Measurements from ENCODE around the gene R3HDM2. TPM values are rescaled to one million over a fixed set of nuclear protein-coding genes. Genes with fewer than 3 reads are reported as not detected.
"Not testable (repeated sequence)": the region's sequence is repeated elsewhere in the genome, so short reads cannot be mapped to it uniquely, and the experiment has no call there.

R3HDM2 gene
- total RNA-seq, 1 experiment from 2014 or later = 24.4 TPM

DNA sequence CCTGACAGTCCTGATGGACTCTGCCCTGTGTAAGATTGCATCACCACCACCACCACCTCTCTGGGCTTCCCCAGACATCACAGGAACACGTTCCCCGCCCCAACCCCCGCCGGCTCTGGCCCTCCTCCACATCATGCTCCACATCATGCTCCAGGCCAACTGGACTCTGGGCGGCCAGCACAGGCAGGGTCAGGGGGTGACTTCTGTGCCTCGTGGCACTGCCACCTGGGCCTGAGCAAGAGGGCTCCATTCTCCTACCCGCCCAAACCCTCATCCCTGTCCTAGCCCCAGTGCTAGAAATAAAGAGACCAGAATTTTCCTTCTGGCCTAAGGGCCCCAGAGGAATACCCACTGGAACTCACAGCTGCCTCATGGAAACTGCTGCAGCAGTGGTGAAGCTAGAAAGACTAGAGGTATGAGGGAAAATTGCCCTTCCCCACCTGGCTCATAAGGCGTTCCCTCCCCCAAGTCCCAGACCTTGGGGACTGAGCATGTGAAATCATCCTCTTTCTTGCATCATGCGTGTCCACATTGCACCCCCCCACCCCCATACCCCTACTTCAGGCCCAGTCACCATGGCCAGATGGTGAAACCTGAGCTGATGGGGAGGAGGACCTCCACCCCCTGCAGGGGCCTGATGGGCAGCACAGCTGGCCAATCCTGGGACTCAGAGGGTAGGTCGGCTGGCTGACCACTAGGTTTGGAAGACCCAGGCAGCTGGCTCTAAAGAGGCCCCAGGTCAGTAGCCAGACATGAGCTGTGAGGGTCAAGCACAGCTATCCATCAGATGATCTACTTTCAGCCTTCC, 23.9 kb upstream of the R3HDM2 start, which contains the start of gene INHBE:
INHBE (plus strand) TSS at position 742 of the 808 bp plus-strand sequence. CDS start 230 bp downstream, outside the sequence.
- DNase-seq (ENCODE audit: extremely low read depth, low read depth) = peak; percentile 42

DNA sequence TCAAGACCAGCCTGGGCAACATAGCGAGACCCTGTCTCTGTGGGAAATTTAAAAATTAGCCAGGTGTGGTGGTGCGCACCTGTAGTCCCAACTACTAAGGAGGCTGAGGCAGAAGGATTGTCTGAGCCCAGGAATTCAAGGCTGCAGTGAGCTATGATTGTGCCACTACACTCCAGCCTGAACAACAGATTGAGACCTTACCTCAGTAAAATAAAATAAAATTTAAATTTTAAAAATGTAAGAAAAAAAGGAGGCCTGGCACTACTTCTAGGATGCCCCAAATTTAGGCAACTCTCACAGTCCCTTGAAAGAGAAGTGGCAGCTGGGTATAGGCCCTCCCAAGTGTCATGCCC, 23.3 kb upstream of the R3HDM2 start:
- DNase-seq (ENCODE audit: extremely low read depth, low read depth) = no peak

DNA sequence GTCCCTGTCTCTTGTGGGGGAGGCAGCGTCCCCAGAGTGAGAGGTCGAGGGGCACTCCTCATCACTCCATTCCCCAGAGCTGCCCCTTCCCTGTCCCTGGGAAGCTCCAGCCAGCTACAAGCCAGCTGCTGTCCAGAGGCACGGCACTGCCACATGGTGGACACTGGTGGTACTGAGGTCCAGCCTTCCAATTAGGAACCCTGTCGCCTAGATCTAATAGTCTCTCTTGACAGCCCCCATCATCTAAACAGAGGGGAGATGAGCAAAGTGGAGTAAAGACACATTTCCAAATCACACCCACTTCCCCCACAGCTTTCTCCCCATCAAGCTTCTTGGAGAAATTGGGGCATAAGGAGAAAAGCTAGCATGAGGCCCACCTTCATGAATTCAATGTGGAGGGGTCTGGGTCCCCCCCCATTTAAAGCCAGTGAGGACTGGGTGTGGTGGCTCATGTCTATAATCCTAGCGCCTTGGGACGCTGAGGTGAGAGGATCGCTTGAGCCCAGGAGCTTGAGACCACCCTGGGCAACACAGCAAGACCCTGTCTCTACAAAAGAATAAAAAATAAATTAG, 22.2 kb upstream of the R3HDM2 start:
- peak; percentile 78 for DNase-seq (ENCODE audit: extremely low read depth, low read depth)

DNA sequence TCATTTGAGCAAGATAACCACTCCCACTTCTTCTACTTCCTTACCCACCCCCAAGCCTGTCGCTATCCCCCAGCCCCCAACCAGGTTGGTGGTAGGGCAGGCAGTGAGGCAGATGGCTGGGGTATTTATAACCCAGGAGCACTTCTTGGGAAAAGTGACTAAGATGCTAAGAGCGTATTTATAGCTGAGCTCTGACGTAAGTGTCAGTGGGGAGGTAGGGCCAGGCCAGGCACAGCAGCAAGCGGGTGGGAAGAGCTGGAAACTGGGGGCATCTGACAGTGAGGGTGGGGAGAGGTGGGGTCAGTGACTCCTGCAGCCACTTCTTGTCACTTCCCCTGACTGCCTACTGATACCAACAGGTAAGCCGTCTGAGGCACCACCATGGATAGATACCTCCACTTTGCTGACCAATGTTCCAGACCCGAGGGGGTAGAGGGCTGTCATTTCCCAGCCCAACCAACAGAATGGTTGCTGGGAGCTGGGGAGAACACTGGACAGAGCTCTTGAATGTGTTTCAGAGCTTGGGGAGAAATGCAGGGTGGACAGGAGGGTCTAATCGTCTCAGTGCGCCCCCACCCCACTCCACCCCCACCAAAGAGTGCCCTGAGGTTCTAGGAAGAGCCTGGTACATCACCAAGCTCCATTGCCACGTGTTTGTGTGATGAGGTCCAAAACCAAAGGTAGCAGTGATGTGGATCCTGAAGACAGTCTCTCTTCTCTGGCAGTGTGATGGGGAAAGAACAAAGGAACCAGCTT, 21.5 kb upstream of the R3HDM2 start:
- DNase-seq (ENCODE audit: extremely low read depth, low read depth) = no peak

DNA sequence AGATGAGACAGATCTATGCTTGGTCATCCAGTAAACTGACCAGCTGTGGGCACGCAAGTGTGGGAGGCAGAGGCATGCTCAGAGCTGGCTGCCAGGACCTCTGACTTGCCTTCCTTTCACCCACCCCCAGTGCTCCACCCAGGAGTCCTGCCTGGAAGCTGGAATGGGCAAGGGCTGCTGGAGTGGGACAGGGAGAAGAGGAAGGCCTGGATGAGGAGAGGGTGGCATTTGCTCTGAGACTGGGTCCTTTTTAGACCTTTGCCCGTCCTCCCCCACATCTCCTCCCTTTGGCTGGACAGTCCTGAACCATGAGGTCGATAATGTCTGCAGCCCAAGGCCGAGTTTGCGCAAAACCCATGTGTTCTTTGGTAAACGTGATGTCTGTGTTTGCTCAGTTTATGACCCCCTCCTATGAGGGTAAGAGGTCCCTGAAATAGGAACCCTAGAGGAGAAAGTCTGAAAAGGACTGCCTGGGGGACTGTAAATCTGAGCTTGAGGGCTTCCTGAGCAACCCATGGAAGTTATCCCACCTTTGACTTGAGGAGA, 20.5 kb upstream of the R3HDM2 start:
- no peak for DNase-seq (ENCODE audit: extremely low read depth, low read depth)

DNA sequence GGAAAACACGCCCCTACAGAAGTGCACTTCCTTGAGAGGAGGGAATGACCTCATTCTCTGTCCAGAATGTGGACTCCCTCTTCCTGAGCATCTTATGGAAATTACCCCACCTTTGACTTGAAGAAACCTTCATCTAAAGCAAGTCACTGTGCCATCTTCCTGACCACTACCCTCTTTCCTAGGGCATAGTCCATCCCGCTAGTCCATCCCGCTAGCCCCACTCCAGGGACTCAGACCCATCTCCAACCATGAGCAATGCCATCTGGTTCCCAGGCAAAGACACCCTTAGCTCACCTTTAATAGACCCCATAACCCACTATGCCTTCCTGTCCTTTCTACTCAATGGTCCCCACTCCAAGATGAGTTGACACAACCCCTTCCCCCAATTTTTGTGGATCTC, 19.2 kb upstream of the R3HDM2 start:
- DNase-seq (ENCODE audit: extremely low read depth, low read depth) = no peak

DNA sequence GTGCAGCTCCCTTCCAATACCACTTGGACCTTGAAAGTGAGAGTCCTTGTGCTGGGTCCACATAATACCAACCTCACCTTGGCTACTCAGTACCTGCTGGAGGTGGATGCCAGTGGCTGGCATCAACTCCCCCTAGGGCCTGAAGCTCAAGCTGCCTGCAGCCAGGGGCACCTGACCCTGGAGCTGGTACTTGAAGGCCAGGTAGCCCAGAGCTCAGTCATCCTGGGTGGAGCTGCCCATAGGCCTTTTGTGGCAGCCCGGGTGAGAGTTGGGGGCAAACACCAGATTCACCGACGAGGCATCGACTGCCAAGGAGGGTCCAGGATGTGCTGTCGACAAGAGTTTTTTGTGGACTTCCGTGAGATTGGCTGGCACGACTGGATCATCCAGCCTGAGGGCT, 18.5 kb upstream of the R3HDM2 start:
- no peak for DNase-seq (ENCODE audit: extremely low read depth, low read depth)

DNA sequence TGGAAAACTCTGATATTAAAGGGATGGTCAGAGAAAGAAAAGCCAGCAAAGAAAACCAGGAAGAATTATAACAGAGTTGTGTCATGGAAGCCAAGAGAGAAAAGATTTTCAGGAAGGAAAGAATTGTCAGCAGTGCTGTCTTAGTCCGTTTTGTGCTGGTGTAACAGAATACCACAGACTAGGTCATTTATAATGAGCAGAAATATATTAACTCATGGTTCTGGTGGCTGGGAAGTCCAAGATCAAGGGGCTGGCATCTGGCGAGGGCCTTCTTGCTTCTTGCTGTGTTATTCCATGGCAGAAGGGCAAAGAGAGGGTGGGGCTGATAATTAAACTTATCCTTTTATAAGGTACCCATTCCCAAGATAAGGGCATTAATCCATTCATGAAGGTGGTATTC, 17.8 kb upstream of the R3HDM2 start:
- DNase-seq (ENCODE audit: extremely low read depth, low read depth) = no peak

DNA sequence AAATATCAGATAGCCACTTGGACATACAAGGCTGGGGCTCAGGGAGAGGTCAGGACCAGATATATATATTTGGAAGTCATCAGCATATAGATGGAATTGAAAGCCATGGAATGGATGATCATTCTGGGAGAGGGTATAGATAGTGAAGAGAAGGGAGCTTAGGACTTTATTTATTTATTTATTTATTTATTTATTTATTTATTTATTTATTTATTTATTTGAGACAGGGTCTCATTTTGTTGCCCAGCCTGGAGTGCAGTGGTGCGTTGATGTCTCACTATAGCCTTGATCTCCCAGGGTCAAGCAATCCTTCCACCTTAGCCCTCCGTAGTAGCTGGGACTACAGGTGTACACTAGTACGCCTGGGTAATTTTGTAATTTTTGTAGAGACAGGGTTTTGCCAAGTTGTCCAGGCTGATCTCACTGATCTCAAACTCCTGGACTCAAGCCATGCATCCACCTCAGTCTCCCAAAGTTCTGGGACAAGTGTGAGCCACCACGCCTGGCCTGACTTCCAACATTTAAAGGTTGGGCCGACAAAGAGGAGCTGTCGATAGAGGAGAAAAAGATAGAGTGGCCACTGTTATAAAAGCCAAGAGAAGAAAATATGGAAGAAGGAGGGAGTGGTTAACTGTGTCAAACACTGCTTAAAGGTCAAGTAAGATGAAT, 15.6 kb upstream of the R3HDM2 start:
- DNase-seq (ENCODE audit: extremely low read depth, low read depth) = no peak

DNA sequence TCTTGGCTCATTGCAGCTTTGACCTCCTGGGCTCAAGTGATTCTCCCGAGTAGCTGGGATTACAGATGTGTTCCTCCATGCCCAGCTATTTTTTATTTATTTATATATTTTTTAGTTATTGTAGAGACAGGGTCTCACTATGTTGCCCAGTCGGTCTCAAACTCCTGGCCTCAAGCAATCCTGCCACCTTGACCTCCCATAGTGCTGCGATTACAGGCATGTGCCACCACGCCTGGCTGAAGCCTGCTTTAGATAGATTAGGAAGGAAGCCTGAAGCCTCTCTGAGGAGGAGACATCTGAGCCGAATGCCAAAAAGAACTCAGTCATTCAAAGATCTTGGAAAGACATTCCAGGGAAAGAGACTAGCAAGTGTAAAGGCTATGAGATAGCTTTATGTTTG, 13.9 kb upstream of the R3HDM2 start:
- no peak for DNase-seq (ENCODE audit: extremely low read depth, low read depth)

DNA sequence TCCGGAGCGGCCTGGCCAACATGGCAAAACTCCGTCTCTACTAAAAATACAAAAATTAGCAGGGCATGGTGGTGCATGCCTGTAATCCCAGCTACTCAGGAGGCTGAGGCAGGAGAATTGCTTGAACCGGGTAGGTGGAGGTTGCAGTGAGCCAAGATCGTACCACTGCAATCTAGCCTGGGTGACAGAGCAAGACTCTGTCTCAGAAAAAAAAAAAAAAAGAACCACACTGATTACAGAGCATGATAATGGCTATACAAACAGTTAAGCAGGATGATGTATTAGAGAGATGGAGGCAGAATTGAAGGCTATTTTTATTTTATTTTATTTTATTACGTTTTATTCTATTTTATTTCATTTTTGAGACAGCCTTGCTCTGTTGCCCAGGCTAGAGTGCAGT, 13.5 kb upstream of the R3HDM2 start:
- not testable (repeated sequence) for DNase-seq (ENCODE audit: extremely low read depth, low read depth)

DNA sequence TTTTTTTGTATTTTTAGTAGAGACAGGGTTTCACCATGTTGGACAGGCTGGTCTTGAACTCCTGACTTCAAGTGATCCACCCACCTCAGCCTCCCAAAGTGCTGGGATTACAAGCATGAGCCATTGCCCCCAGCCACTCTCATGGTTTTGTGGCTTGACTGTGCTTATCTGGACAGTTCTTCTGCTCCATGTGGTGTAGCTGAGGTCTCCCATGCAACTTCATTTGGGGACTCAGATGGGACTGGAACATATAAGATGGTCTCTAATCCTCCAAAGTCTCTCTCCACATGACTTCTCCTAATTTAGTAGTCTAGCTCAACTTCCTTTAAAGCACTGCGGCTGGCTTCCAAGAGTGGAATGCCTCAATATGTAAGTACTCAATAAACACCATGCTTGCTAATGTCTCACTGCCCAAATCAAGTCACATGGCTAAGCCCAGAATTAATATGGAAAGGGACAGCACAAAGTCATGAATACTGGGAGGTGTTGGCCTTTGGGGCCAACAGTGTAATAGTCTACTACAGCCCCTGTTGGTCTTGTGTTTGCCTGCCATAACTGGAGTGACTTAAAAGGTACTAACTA, 11.1 kb upstream of the R3HDM2 start:
- DNase-seq (ENCODE audit: extremely low read depth, low read depth) = no peak

DNA sequence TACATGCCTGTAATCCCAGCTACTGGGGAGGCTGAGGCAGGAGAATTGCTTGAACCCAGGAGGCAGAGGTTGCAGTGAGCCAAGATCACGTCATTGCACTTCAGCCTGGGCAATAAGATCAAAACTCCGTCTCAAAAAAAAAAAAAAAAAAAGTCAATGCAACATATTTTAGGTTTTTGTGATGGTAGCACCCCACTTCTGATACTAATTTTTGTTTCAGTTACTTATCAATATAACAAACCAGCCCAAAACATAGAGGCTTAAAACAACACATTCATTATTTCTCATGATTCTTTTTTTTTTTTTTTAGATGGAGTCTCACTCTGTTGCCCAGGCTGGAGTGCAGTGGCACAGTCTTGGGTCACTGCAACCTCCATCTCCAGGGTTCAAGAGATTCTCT, 10.6 kb upstream of the R3HDM2 start:
- DNase-seq (ENCODE audit: extremely low read depth, low read depth) = not testable (repeated sequence)

DNA sequence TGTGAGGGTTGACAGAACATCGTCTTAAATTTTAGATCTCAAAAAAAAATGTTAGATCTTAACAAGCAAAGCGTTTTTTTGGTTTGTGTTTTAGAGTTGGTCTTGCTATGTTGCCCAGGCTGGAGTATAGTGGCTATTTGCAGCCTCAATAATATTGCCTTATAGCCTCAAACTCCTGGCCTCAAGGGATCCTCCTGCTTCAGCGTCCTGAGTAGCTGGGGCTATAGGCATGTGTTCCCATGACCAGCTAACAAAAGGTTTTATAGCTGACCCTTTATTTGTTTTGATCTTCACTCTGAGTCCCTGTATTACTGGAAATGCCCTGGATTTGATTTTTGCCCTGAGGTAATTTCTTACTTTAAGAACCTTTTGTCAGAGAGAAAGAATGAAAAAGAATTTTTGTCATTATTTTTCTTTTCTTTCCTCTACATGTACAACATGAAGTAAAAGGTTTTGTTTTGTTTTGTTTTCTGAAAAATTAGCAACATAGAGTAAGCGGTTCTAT, 9.0 kb upstream of the R3HDM2 start:
- no peak for DNase-seq (ENCODE audit: extremely low read depth, low read depth)

DNA sequence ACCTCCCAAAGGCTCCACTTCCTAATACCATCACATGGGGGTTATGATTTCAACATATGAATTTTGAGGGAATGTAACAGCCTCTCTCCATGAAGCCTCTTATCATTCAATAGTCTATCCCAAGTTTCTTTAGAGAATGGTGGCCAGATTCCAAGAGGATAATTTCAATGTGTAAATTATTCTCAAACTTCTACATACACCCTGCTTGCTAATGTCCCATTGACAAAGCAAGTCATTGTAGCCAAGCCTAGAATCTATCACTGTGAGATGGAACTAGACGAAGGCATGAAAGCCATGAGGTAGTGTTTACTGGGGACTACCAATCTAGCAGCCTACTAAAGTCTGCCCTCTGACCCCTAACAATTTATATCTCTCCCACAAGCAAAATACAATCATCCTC, 7.6 kb upstream of the R3HDM2 start:
- no peak for DNase-seq (ENCODE audit: extremely low read depth, low read depth)

DNA sequence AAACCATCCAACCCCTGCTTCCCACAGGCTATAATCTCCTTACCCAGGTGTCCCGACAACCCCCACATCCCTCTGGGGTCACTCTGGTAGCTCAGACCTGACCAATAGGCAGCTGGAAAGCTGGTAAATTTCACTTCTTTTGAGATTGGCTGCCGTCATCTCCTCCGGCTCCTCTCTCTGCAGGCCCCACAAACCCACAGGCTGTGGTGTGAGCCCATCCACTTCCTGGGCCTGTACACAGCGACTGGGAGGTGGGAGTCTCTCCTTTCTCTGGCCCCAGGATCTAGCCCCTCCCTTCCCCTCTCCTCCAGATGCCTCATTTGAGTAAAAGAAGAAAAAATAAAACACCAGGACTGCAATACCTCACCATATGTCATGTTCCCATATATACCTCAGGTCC, 4.5 kb upstream of the R3HDM2 start:
- no peak for DNase-seq (ENCODE audit: extremely low read depth, low read depth)

DNA sequence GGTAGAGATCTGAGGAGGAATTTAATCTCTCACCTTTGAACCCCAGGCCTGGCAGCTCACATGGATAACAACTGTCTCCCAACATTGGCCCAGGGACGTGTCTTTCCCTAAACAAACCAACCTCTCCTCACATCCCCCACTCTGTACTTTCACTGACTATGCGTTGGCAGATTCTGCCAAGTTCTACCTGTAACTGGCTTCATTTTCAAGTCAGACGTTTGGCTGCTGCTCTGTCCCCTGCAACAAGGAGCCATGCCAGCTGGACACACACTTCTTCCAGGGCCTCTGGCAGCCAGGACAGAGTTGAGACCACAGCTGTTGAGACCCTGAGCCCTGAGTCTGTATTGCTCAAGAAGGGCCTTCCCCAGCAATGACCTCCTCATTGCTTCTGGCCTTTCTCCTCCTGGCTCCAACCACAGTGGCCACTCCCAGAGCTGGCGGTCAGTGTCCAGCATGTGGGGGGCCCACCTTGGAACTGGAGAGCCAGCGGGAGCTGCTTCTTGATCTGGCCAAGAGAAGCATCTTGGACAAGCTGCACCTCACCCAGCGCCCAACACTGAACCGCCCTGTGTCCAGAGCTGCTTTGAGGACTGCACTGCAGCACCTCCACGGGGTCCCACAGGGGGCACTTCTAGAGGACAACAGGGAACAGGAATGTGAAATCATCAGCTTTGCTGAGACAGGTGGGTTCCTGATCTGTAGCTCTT, 3.8 kb upstream of the R3HDM2 start, which contains the start of gene INHBC:
INHBC (plus strand) TSS at position 268 of the 707 bp plus-strand sequence; CDS start at position 371, 103 bp downstream.
- DNase-seq (ENCODE audit: extremely low read depth, low read depth) = no peak

DNA sequence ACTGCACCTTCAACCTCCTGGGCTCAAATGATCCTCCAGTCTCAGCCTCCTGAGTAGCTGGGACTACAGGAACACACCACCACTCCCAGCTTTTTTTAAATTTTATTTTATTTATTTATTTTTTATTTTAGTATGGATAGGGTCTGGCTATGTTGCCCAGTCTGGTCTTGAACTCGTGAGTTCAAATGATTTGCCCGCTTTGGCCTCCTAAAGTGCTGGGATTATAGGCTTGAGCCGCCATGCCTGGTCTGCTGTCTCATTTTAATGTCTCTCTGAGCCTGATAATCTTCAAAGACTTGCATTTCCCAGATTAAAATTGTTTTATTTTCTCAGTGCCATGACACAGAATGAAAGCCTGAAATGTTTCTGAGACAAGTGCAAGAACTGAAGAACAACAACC, 2.5 kb upstream of the R3HDM2 start:
- DNase-seq (ENCODE audit: extremely low read depth, low read depth) = no peak

DNA sequence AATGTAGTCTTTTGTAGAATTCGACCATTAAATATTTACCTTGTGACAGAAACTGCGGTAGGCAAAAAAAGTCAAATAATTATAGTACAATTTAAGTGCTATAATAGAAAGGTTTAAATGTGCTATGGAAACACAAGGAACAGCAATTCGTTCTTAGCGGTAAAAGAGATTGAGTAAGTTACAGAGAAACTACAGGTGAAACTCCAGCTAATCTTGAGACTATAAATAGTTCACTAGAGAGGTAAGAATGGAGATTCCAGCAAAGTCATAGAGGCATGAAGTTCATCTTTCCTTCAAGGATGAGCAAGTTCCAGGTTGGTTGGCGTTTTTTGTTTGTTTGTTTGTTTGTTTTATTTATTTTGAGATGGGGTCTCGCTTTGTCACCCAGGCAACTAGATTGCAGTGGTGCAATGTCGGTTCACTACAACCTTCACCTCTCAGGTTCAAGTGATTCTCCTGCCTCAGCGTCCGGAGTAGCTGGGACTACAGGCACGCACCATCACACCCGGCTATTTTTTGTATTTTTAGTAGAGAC, 878 bp upstream of the R3HDM2 start:
- DNase-seq (ENCODE audit: extremely low read depth, low read depth) = no peak

Data from NCI-H460 (cell line).